ENCODE results near the gene CAAP1. TPM values are rescaled to one million over a fixed set of nuclear protein-coding genes. Genes with fewer than 3 reads are reported as not detected.
"Not testable (repeated sequence)": the region's sequence is repeated elsewhere in the genome, so short reads cannot be mapped to it uniquely, and the experiment has no call there.

Gene CAAP1
- total and polyA plus RNA-seq, 2 of the 8 experiments (the other 6 are each of a cell fraction or from before 2014, with no cell fraction given) = 9.5 to 36.7 TPM

DNA sequence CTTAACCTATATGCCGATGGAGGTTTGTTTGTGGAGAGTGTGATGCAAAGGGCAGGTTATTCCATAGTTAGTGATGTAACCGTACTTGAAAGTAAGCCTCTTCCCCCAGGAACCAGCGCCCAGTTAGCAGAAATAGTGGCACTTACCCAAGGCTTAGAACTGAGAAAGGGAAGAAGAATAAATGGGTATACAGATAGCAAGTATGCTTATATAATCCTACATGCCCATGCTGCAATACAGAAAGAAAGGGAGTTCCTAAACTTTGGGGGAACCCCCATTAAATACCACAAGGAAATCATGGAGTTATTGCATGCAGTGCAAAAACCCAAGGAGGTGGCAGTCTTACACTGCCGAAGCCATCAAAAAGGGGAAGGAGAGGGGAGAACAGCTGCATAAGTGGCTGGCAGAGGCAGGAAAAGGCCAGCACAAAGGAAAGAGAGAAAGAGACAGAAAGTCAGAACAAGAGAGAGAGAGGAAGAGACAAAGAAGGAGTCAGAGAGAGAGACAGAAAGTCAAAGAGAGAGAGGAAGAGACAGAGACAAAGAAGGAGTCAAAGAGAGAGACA is 64.1 kb downstream of the CAAP1 start:
- H3K4ac ChIP-seq (replicated peaks; ENCODE audit: insufficient read length, low read depth, low read length); H3K18ac ChIP-seq (ENCODE audit: extremely low read depth, low read length); H3K79me1 ChIP-seq (ENCODE audit: low read depth, low read length); H2BK15ac ChIP-seq (ENCODE audit: low read length); H4K5ac ChIP-seq (ENCODE audit: insufficient read length, low read depth, low read length); H2AK5ac ChIP-seq (ENCODE audit: low read depth, low read length); H3K4me3 ChIP-seq (ENCODE audit: extremely low read depth in 1 of 4, insufficient read depth in 2 of 4, low read depth in 3 of 4, low read length in 4 of 4); POLR2A ChIA-PET (ENCODE audit: partially characterized antibody); H3K56ac ChIP-seq (replicated peaks; ENCODE audit: insufficient read length, low read depth, low read length); H2BK5ac ChIP-seq (ENCODE audit: low read depth, low read length); H3K9ac ChIP-seq (replicated peaks in 1 of 4; ENCODE audit: extremely low read depth in 1 of 4, low read depth in 3 of 4, low read length in 3 of 4); H3K23ac ChIP-seq (ENCODE audit: insufficient read length); H3K9me3 ChIP-seq (ENCODE audit: insufficient read depth in 2 of 2, low read depth in 1 of 2, low read length in 1 of 2); H3K23me2 ChIP-seq (ENCODE audit: low read depth, low read length); H3K27me3 ChIP-seq (replicated peaks in 1 of 4; ENCODE audit: control insufficient read depth in 3 of 4, extremely low read depth in 1 of 4, insufficient read depth in 3 of 4, low read length in 3 of 4); H3K27ac ChIP-seq (ENCODE audit: low read depth, low read length); H2BK120ac ChIP-seq (replicated peaks; ENCODE audit: low read depth, low read length); H3K4me2 ChIP-seq (ENCODE audit: insufficient read depth in 1 of 2, low read depth in 2 of 2, low read length in 2 of 2); H4K91ac ChIP-seq (replicated peaks; ENCODE audit: insufficient read length, low read length); H4K8ac ChIP-seq (ENCODE audit: extremely low read depth, insufficient read depth, low read length); H3K36me3 ChIP-seq (ENCODE audit: control insufficient read depth in 2 of 4, insufficient read depth in 4 of 4, low read length in 3 of 4); H2BK20ac ChIP-seq (ENCODE audit: low read length); H3K4me1 ChIP-seq (replicated peaks in 1 of 4; ENCODE audit: control insufficient read depth in 3 of 4, insufficient read depth in 4 of 4, low read length in 3 of 4); H2BK12ac ChIP-seq (ENCODE audit: low read depth, low read length); H4K20me1 ChIP-seq (replicated peaks in 1 of 2; ENCODE audit: control insufficient read depth in 1 of 2, insufficient read depth in 2 of 2, low read length in 2 of 2); H3K79me2 ChIP-seq (ENCODE audit: control insufficient read depth in 1 of 2, insufficient read depth in 2 of 2, low read length in 2 of 2); DNase-seq (ENCODE audit: low read depth in 1 of 2, low spot score in 2 of 2); H3K14ac ChIP-seq (ENCODE audit: insufficient read length); FAIRE-seq; CTCF ChIA-PET (ENCODE audit: partially characterized antibody); H2AFZ ChIP-seq (ENCODE audit: low read length): not testable (repeated sequence)
- 91% methylated on average over 4 of the region's 4 CpGs; no CpG with 5 or more reads in 1 of the 2 experiments for WGBS, 2 experiments (ENCODE audit: extremely low coverage in 1 of 2, insufficient coverage in 1 of 2, insufficient read length in 1 of 2, insufficient replicate concordance in 2 of 2, low coverage in 1 of 2, low lambda C conversion rate in 2 of 2, missing lambda C conversion rate in 1 of 2)
